Smooth muscle cell (in vitro differentiated cells): ENCODE data around the gene HOXD10. TPM values are rescaled to one million over a fixed set of nuclear protein-coding genes. Genes with fewer than 3 reads are reported as not detected.

ENCODE experiments used
- DNase-seq: peaks from one replicate; lab custom pipeline; 2025; ENCODE audit not compliant: unreplicated experiment; lab: John Stamatoyannopoulos, UW
- H2AFZ ChIP-seq: fragments of 200-600 bp; sonication (generic); 2 replicates; pipeline ENCODE4 v1.6.0; 2016; ENCODE audit warnings: antibody characterized with exemption, low read depth, mild to moderate bottlenecking
- H3F3A ChIP-seq: fragments of 200-600 bp; sonication (generic); 2 replicates; pipeline ENCODE4 v1.6.0; 2017; ENCODE audit warnings: antibody characterized with exemption, low read depth
- H3K27ac ChIP-seq: fragments of 200-600 bp; sonication (generic); 2 replicates; pipeline ENCODE4 v1.5.1; 2016; ENCODE audit warnings: low read depth, mild to moderate bottlenecking
- H3K27me3 ChIP-seq: fragments of 200-600 bp; sonication (generic); 2 replicates; pipeline ENCODE4 v1.6.1; 2016; ENCODE audit warnings: low read depth, mild to moderate bottlenecking
- H3K36me3 ChIP-seq: fragments of 200-600 bp; sonication (generic); 2 replicates; pipeline ENCODE4 v1.5.1; 2016; ENCODE audit warnings: low read depth
- H3K4me1 ChIP-seq: fragments of 200-600 bp; sonication (generic); 2 replicates; pipeline ENCODE4 v1.5.1; 2016; ENCODE audit warnings: low read depth
- H3K4me2 ChIP-seq: fragments of 200-600 bp; sonication (generic); 2 replicates; pipeline ENCODE4 v1.6.0; 2016; ENCODE audit warnings: mild to moderate bottlenecking
- H3K4me3 ChIP-seq: fragments of 200-600 bp; sonication (generic); 2 replicates; pipeline ENCODE4 v1.5.1; 2016; ENCODE audit warnings: mild to moderate bottlenecking
- H3K79me2 ChIP-seq: fragments of 200-600 bp; sonication (generic); 2 replicates; pipeline ENCODE4 v1.6.0; 2016; ENCODE audit warnings: low read depth, mild to moderate bottlenecking
- H3K9ac ChIP-seq: fragments of 200-600 bp; sonication (generic); 2 replicates; pipeline ENCODE4 v1.6.0; 2016; ENCODE audit warnings: low read depth
- H3K9me3 ChIP-seq: fragments of 200-600 bp; sonication (generic); replicated peaks from 2 replicates; pipeline ENCODE4 v1.5.1; 2016; ENCODE audit warnings: low read depth
- H4K20me1 ChIP-seq: fragments of 200-600 bp; sonication (generic); 2 replicates; pipeline ENCODE4 v1.6.0; 2016; ENCODE audit warnings: low read depth
- CTCF ChIP-seq: fragments of 200-600 bp; sonication (generic); IDR thresholded peaks from 2 replicates; pipeline ENCODE4 v1.5.1; 2017; ENCODE audit warnings: borderline replicate concordance, mild to moderate bottlenecking, antibody characterized with exemption; ENCODE audit not compliant: insufficient read depth, poor library complexity, severe bottlenecking
- WGBS: methylation state at CpG from one replicate; pipeline ENCODE4 v1.1.7; 2016; ENCODE audit warnings: low lambda C conversion rate; 5-methylcytosine and 5-hydroxymethylcytosine counted together
- polyA plus RNA-seq: library from polyadenylated mRNA; unstranded; fragments of >200 nt; fragmentation: Nextera tagmentation; extraction: Ambion mirVana; gene quantifications from 2 replicates; pipeline ENCODE4 v1.2.1, GENCODE V29; 2016
- total RNA-seq: library from RNA; depleted of rRNA; stranded (reverse); fragments of >200 nt; gene quantifications from 2 replicates; pipeline ENCODE4 v1.2.3, GENCODE V29; 2014

HOXD10 gene
- total and polyA plus RNA-seq, 2 experiments from 2014 or later: 9.9 to 11.4 TPM

DNA sequence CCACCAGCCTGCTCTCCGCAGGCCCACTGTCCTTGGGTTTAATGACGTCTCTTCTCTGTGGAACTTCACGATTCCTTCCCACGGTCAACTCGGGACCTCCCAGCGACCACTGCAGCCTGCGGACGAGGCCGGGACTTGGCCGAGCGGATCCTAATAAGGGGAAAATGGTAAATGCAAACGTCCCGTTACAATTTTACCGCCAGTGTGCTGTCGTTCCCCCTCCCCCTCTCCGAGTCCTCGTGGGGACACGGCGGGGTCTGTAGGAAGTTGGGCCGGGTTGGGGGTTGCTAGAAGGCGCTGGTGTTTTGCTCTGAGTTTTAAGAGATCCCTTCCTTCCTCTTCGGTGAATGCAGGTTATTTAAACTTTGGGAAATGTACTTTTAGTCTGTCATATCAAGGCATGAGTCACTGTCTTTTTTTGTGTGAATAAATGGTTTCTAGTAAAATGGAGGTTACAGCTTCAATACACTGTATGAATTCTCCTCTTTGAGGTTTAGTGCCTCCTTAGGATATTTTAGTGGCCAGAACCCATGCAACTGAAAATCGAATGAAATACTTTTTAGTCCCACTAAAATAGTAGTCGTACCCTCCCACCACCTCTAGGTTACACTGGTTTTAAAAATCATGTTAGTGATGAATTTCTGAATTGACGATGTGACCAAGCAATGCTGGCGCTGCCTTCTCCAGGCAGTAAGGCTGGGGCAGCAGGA is 7.2 kb upstream of the HOXD10 start:
- WGBS: 46% methylated on average over 26 of the region's 26 CpGs
- no peak for TF ChIP-seq CTCF
- Histone ChIP-seq H3K27me3 (peaks cover 96% of the 10 kb centered on the region), H3K9me3 (no peaks in the 10 kb centered on the region), H3K36me3 (no peaks in the 10 kb centered on the region), H3K4me3 (peak overlapping the region; percentile 27), H3K4me1 (no peaks in the 10 kb centered on the region), H4K20me1 (peaks cover 74% of the 10 kb centered on the region), H3K79me2 (peaks cover 29% of the 10 kb centered on the region), H3K4me2 (peak overlapping the region; percentile 82), H3K9ac (no peak overlapping the region), H3K27ac (no peak overlapping the region), H3F3A (no peaks in the 10 kb centered on the region), H2AFZ (no peak overlapping the region)
- no peak for DNase-seq

DNA sequence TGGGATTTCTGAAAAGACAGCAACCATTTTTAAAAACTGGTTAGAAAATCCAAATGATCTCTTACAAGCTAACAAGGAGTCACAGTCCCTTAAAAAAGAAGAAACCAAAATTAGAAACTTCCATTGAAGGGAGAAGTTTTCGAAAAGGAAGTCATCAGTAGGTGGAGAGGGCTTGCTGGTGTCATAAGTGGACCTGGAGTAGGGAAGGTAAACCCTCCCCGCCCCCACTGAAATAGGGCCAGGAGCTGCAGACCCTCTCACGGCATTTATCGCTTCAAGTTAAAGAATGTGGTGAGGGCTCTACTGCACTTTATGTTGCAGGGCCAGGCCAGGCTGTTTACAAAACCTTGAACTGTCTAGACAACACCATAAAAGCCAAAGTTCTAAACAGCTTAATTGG is 6.6 kb upstream of the HOXD10 start:
- H3K4me3 ChIP-seq: no peak overlapping the region
- H3K9me3 ChIP-seq: no peaks in the 10 kb centered on the region
- 71% methylated on average over 4 of the region's 4 CpGs for WGBS
- H3K36me3 ChIP-seq: no peaks in the 10 kb centered on the region
- H4K20me1 ChIP-seq: peaks cover 80% of the 10 kb centered on the region
- no peak overlapping the region for H3K9ac ChIP-seq
- no peak for TF ChIP-seq CTCF
- H3K4me2 ChIP-seq: no peak overlapping the region
- no peak overlapping the region for H3K27ac ChIP-seq
- H3F3A ChIP-seq: no peaks in the 10 kb centered on the region
- peaks cover 96% of the 10 kb centered on the region for H3K27me3 ChIP-seq
- DNase-seq: no peak
- no peaks in the 10 kb centered on the region for H3K4me1 ChIP-seq
- H2AFZ ChIP-seq: no peak overlapping the region
- peaks cover 29% of the 10 kb centered on the region for H3K79me2 ChIP-seq

DNA sequence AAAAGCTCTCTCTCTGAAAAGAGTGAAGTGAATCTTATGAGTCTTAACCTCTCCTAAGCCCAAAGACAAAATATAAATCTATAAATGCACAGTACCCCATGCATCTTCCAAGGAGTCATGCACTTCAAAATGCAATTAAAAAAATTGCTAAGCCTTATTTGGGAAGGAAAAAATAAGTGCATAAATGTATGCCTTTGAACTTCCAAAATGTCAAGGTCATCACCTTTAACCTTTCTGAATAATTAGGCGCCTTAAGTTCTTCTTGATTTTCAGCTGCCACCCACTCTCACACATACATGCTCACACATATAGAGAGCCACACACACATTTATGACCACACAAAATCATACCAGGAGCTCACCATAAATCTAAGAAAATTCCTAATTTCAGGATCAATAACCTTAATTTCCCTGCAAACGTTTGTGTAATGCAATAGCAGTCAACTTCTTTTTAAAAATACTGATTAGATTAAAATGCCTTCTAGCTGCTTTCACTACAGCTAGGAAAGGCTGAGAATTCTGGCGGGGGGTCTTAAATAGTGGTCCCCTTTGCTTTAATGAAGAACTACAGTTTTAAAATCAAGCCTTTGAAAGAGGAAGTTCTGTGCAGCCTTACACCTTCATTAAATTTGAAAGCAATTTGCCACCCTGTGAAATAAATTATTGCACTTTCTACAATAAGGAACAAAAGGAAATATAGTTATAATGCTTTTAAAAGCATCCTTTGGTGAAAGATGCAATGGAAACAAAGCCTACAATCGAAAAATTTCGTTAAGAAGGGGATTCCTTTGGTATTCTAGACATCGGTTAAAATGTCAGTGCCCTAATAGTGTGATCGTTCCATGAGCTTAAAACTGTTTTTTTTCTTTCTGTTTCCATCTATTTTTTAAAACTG is 5.9 kb upstream of the HOXD10 start:
- WGBS: 50% methylated on average over 7 of the region's 7 CpGs
- Histone ChIP-seq H3K27ac (no peak overlapping the region), H3K36me3 (no peaks in the 10 kb centered on the region), H3K79me2 (peaks cover 27% of the 10 kb centered on the region), H2AFZ (no peak overlapping the region), H3K9ac (no peak overlapping the region), H3F3A (no peaks in the 10 kb centered on the region), H4K20me1 (peaks cover 87% of the 10 kb centered on the region), H3K4me1 (no peaks in the 10 kb centered on the region), H3K27me3 (peaks cover 96% of the 10 kb centered on the region), H3K9me3 (no peaks in the 10 kb centered on the region), H3K4me2 (no peak overlapping the region), H3K4me3 (no peak overlapping the region)
- no peak for TF ChIP-seq CTCF
- DNase-seq: no peak
